ENCODE measurements around the gene HLA-F.

Gene HLA-F

GRCh38 chr6:29723262-29723665 lies at the start of gene HLA-F:
Gene HLA-F (plus strand): TSS chr6:29723434. CDS start chr6:29723464, 30 bp downstream.
- DNase-seq = peak; percentile 81

- DNase-seq = no peak
Observed at GRCh38 chr6:29674008-29674407, 49.2 kb upstream of the HLA-F start.

GRCh38 chr6:29675561-29675960 lies 47.7 kb upstream of the HLA-F start:
- DNase-seq = no peak

- peak; percentile 49 for DNase-seq
Observed at GRCh38 chr6:29676981-29677601, 46.1 kb upstream of the HLA-F start.

GRCh38 chr6:29678114-29678513 lies 45.1 kb upstream of the HLA-F start:
- DNase-seq = peak; percentile 23

- DNase-seq = no peak
Observed at GRCh38 chr6:29679962-29680361, 43.3 kb upstream of the HLA-F start.

- no peak for DNase-seq
Observed at GRCh38 chr6:29680416-29680815, 42.8 kb upstream of the HLA-F start.

- no peak for DNase-seq
Observed at GRCh38 chr6:29680904-29681303, 42.3 kb upstream of the HLA-F start, which contains the start of gene ZFP57. Gene ZFP57 (minus strand): TSS chr6:29681152. CDS start chr6:29677003, 4,149 bp downstream.

- DNase-seq = no peak
Observed at GRCh38 chr6:29681811-29682210, 41.4 kb upstream of the HLA-F start.

GRCh38 chr6:29685718-29686326 lies 37.4 kb upstream of the HLA-F start:
- DNase-seq = no peak

- DNase-seq = no peak
Observed at GRCh38 chr6:29694637-29695036, 28.6 kb upstream of the HLA-F start.

GRCh38 chr6:29696147-29697125 lies 26.8 kb upstream of the HLA-F start:
- no peak for DNase-seq

- peak; percentile 7 for DNase-seq
Observed at GRCh38 chr6:29702519-29703103, 20.6 kb upstream of the HLA-F start.

GRCh38 chr6:29705389-29706231 lies 17.6 kb upstream of the HLA-F start:
- peak; percentile 66 for DNase-seq

- no peak for DNase-seq
Observed at GRCh38 chr6:29708432-29709179, 14.6 kb upstream of the HLA-F start.

- no peak for DNase-seq
Observed at GRCh38 chr6:29709188-29709587, 14.0 kb upstream of the HLA-F start.

GRCh38 chr6:29710281-29710941 lies 12.8 kb upstream of the HLA-F start:
- no peak for DNase-seq

- no peak for DNase-seq
Observed at GRCh38 chr6:29720863-29721262, 2.4 kb upstream of the HLA-F start.

- DNase-seq = no peak
Observed at GRCh38 chr6:29723666-29724588, 693 bp downstream of the HLA-F start.
